Measurements from ENCODE around the gene RAD21L1. TPM values are rescaled to one million over a fixed set of nuclear protein-coding genes. Genes with fewer than 3 reads are reported as not detected.

Gene RAD21L1
- total RNA-seq, 1 donor from 2014 or later: not detected

- H3K9me3 Mint-ChIP-seq: no peaks in the 10 kb centered on the region
- no peaks in the 10 kb centered on the region for H3K36me3 Mint-ChIP-seq
- H3K4me1 Mint-ChIP-seq: no peaks in the 10 kb centered on the region
- H3K27ac Mint-ChIP-seq: no peak overlapping the region
- TF ChIP-seq CTCF (IDR thresholded peaks at IDR 0.05; ENCODE audit: unreplicated experiment): no peak
- no peak overlapping the region for H3K4me3 Mint-ChIP-seq
- DNase-seq (ENCODE audit: low spot score in 2 of 2, unreplicated experiment in 2 of 2): no peak
- H3K27me3 Mint-ChIP-seq (ENCODE audit: low read depth): peaks cover 39% of the 10 kb centered on the region
Measured at GRCh38 chr20:1199212-1199873, 26.5 kb upstream of the RAD21L1 start.

DNA sequence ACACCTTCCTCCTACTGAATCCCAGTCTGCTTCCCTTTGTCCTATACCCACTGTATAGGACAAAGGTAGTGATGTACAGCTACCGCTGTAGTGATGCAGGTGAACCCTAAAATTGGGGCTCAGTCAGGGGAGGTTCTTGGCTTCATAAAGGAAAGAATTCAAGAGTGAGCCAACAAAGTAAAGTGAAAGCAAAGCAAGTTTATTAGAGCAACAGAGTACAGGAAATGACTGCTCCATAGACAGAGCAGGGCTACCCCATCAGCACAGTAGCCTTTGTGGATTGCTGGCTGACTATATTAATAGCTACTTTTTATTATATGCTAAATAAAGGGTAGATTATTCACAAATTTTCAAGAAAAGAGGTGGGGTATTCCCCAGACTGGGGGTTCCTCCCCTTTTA is 25.9 kb upstream of the RAD21L1 start:
- DNase-seq (ENCODE audit: low spot score in 2 of 2, unreplicated experiment in 2 of 2): no peak
- H3K4me3 Mint-ChIP-seq: no peak overlapping the region
- H3K27ac Mint-ChIP-seq: no peak overlapping the region
- peaks cover 39% of the 10 kb centered on the region for H3K27me3 Mint-ChIP-seq (ENCODE audit: low read depth)
- H3K4me1 Mint-ChIP-seq: no peaks in the 10 kb centered on the region
- no peak for TF ChIP-seq CTCF (IDR thresholded peaks at IDR 0.05; ENCODE audit: unreplicated experiment)
- H3K36me3 Mint-ChIP-seq: no peaks in the 10 kb centered on the region
- H3K9me3 Mint-ChIP-seq: no peaks in the 10 kb centered on the region

DNA sequence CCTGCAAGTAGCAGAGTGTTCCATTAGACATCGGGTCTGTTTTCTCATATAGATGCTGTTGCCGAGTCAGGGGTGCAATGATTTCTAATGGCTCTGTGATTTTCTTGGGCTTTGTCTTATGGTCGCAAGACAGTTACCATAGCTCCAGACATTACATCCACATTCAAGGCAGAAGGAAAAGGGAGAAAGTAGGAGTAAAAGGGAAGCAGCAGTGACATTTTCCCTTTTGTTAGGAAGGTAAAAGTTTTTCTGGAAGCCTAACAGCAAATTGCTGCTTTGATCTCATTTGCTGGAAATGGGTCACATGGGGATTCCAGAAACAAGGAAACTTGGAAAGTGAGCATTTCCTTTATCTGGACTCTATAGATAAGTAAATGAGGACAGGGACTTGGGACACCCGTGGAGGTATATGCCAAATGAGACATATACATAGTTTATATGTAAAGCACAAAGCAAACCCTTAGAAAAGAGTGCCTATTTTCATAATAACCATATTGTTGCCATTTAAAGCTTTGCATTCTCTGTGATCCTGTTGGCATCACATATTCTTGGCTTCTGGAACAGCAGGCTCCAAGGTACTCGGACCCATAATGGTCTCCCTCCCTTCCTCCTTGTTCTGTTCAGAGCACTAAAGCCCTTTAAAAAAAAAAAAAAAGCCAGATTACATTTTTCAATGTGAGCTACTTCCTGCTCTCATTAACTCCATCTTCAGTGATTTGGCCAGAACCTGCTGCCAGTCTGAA is 22.9 kb upstream of the RAD21L1 start, which contains the start of gene C20orf202:
Gene C20orf202, plus strand, starts transcription at position 693 of the 743 bp plus-strand sequence. CDS start 132 bp downstream, outside the sequence.
- no peaks in the 10 kb centered on the region for H3K9me3 Mint-ChIP-seq
- H3K4me1 Mint-ChIP-seq: no peaks in the 10 kb centered on the region
- TF ChIP-seq CTCF (IDR thresholded peaks at IDR 0.05; ENCODE audit: unreplicated experiment): no peak
- no peak within 1 kb of the TSS for H3K27ac Mint-ChIP-seq
- DNase-seq (ENCODE audit: low spot score in 2 of 2, unreplicated experiment in 2 of 2): no peak
- H3K36me3 Mint-ChIP-seq: no peaks in the 10 kb centered on the region
- H3K4me3 Mint-ChIP-seq: no peak within 1 kb of the TSS
- H3K27me3 Mint-ChIP-seq (ENCODE audit: low read depth): peaks cover 32% of the 10 kb centered on the region

DNA sequence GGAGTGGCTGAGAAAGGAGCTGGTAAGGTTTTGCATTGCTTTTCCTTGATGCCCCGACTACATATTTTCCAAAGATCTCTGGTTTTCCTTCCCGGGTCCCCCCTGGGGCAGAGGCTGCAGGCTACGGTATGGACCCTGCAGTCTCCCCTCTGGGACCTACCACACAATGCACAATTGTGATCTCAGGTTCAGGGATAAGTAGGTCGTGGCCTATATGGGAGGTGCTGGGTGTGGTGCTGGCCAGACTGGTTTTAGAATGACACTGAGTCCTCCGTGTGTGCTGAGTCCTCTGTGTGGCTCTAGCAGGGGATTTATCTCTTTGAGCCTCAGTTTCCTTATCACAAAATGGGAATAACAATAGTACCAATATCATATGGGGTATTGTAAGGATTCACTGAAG is 22.2 kb upstream of the RAD21L1 start:
- no peak overlapping the region for H3K4me3 Mint-ChIP-seq
- H3K4me1 Mint-ChIP-seq: no peaks in the 10 kb centered on the region
- no peaks in the 10 kb centered on the region for H3K36me3 Mint-ChIP-seq
- no peak for TF ChIP-seq CTCF (IDR thresholded peaks at IDR 0.05; ENCODE audit: unreplicated experiment)
- no peak overlapping the region for H3K27ac Mint-ChIP-seq
- no peak for DNase-seq (ENCODE audit: low spot score in 2 of 2, unreplicated experiment in 2 of 2)
- peaks cover 35% of the 10 kb centered on the region for H3K27me3 Mint-ChIP-seq (ENCODE audit: low read depth)
- no peaks in the 10 kb centered on the region for H3K9me3 Mint-ChIP-seq

DNA sequence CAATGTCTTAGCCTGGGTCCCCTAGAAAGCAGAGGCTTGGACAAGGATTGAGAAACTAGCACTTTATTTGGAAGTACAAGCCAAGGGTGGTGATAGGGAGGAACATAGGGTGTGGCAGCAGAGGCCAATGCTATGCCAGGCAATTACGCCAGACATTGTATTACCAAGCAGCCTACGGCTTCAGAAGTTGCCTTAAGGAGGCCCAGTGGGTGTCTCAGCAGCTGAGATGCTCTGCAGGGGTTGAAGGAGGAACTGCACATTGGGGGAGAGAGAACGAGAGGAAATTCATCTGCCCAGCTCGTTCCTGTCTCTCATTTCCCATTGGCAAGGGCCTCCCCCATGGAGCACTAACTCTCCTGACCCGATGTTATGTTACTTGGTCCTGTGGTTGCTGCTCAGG is 21.7 kb upstream of the RAD21L1 start:
- no peak for TF ChIP-seq CTCF (IDR thresholded peaks at IDR 0.05; ENCODE audit: unreplicated experiment)
- H3K27ac Mint-ChIP-seq: no peak overlapping the region
- no peak for DNase-seq (ENCODE audit: low spot score in 2 of 2, unreplicated experiment in 2 of 2)
- no peaks in the 10 kb centered on the region for H3K4me1 Mint-ChIP-seq
- peaks cover 35% of the 10 kb centered on the region for H3K27me3 Mint-ChIP-seq (ENCODE audit: low read depth)
- H3K9me3 Mint-ChIP-seq: no peaks in the 10 kb centered on the region
- H3K4me3 Mint-ChIP-seq: no peak overlapping the region
- no peaks in the 10 kb centered on the region for H3K36me3 Mint-ChIP-seq

Data from mesothelial cell of epicardium (in vitro differentiated cells).